ENCODE measurements around the gene IGSF9B. TPM values are rescaled to one million over a fixed set of nuclear protein-coding genes. Genes with fewer than 3 reads are reported as not detected.

IGSF9B gene
- total and polyA plus RNA-seq, 2 donors from 2014 or later = 0.86 to 10.4 TPM

- DNase-seq (peak in 1 of 5 donors; percentile 51), FAIRE-seq (no peak)
- H3K36me3 ChIP-seq (ENCODE audit: control insufficient read depth in 2 of 3, insufficient read depth in 3 of 3, low read length in 3 of 3) = no peaks in the 10 kb centered on the region
- no peaks in the 10 kb centered on the region for H3K27me3 ChIP-seq (ENCODE audit: control insufficient read depth, insufficient read depth, low read length)
- intact Hi-C loops (cut with DNase I) = no loop called here
- TF ChIP-seq CTCF (IDR thresholded peaks at IDR 0.05; ENCODE audit: borderline replicate concordance, extremely low read depth, insufficient read depth) = no peak
- no peaks in the 10 kb centered on the region for H3K9me3 ChIP-seq (ENCODE audit: control insufficient read depth in 2 of 3, insufficient read depth in 1 of 3, low read length in 3 of 3)
- H3K4me3 ChIP-seq (ENCODE audit: low read length in 3 of 3) = no peak overlapping the region
- H3K27ac ChIP-seq (ENCODE audit: low read depth in 2 of 2, low read length in 2 of 2) = no peak overlapping the region
- H3K9ac ChIP-seq (ENCODE audit: low read length in 3 of 3) = no peak overlapping the region
- H3K4me1 ChIP-seq (ENCODE audit: control insufficient read depth in 2 of 3, insufficient read depth in 2 of 3, low read depth in 1 of 3, low read length in 3 of 3) = no peaks in the 10 kb centered on the region
Observed at GRCh38 chr11:133913761-133914160, 43.0 kb downstream of the IGSF9B start.

GRCh38 chr11:133911171-133911570 lies 45.6 kb downstream of the IGSF9B start:
- no peaks in the 10 kb centered on the region for H3K9me3 ChIP-seq (ENCODE audit: control insufficient read depth in 2 of 3, insufficient read depth in 1 of 3, low read length in 3 of 3)
- FAIRE-seq (no peak), DNase-seq (no peak)
- intact Hi-C loops (cut with DNase I) = no loop called here
- H3K9ac ChIP-seq (ENCODE audit: low read length in 3 of 3) = no peak overlapping the region
- H3K4me3 ChIP-seq (ENCODE audit: low read length in 3 of 3) = no peak overlapping the region
- no peaks in the 10 kb centered on the region for H3K27me3 ChIP-seq (ENCODE audit: control insufficient read depth, insufficient read depth, low read length)
- no peaks in the 10 kb centered on the region for H3K36me3 ChIP-seq (ENCODE audit: control insufficient read depth in 2 of 3, insufficient read depth in 3 of 3, low read length in 3 of 3)
- H3K4me1 ChIP-seq (ENCODE audit: control insufficient read depth in 2 of 3, insufficient read depth in 2 of 3, low read depth in 1 of 3, low read length in 3 of 3) = no peaks in the 10 kb centered on the region
- TF ChIP-seq CTCF (IDR thresholded peaks at IDR 0.05; ENCODE audit: borderline replicate concordance, extremely low read depth, insufficient read depth) = no peak
- no peak overlapping the region for H3K27ac ChIP-seq (ENCODE audit: low read depth in 2 of 2, low read length in 2 of 2)

- no peaks in the 10 kb centered on the region for H3K9me3 ChIP-seq (ENCODE audit: control insufficient read depth in 2 of 3, insufficient read depth in 1 of 3, low read length in 3 of 3)
- FAIRE-seq = no peak
- no peak overlapping the region for H3K9ac ChIP-seq (ENCODE audit: low read length in 3 of 3)
- no peak for TF ChIP-seq CTCF (IDR thresholded peaks at IDR 0.05; ENCODE audit: borderline replicate concordance, extremely low read depth, insufficient read depth)
- DNase-seq = no peak
- no peak overlapping the region for H3K27ac ChIP-seq (ENCODE audit: low read depth in 2 of 2, low read length in 2 of 2)
- intact Hi-C loops (cut with DNase I) = no loop called here
- H3K27me3 ChIP-seq (ENCODE audit: control insufficient read depth, insufficient read depth, low read length) = no peaks in the 10 kb centered on the region
- H3K4me1 ChIP-seq (ENCODE audit: control insufficient read depth in 2 of 3, insufficient read depth in 2 of 3, low read depth in 1 of 3, low read length in 3 of 3) = no peaks in the 10 kb centered on the region
- H3K36me3 ChIP-seq (ENCODE audit: control insufficient read depth in 2 of 3, insufficient read depth in 3 of 3, low read length in 3 of 3) = no peaks in the 10 kb centered on the region
- no peak overlapping the region for H3K4me3 ChIP-seq (ENCODE audit: low read length in 3 of 3)
Observed at GRCh38 chr11:133910101-133910500, 46.7 kb downstream of the IGSF9B start.

GRCh38 chr11:133908827-133909226 lies 47.9 kb downstream of the IGSF9B start:
- intact Hi-C loops (cut with DNase I) = no loop called here
- FAIRE-seq (no peak), DNase-seq (no peak)
- H3K27me3 ChIP-seq (ENCODE audit: control insufficient read depth, insufficient read depth, low read length) = no peaks in the 10 kb centered on the region
- no peaks in the 10 kb centered on the region for H3K4me1 ChIP-seq (ENCODE audit: control insufficient read depth in 2 of 3, insufficient read depth in 2 of 3, low read depth in 1 of 3, low read length in 3 of 3)
- H3K27ac ChIP-seq (ENCODE audit: low read depth in 2 of 2, low read length in 2 of 2) = no peak overlapping the region
- H3K9ac ChIP-seq (ENCODE audit: low read length in 3 of 3) = no peak overlapping the region
- no peak for TF ChIP-seq CTCF (IDR thresholded peaks at IDR 0.05; ENCODE audit: borderline replicate concordance, extremely low read depth, insufficient read depth)
- no peaks in the 10 kb centered on the region for H3K36me3 ChIP-seq (ENCODE audit: control insufficient read depth in 2 of 3, insufficient read depth in 3 of 3, low read length in 3 of 3)
- H3K9me3 ChIP-seq (ENCODE audit: control insufficient read depth in 2 of 3, insufficient read depth in 1 of 3, low read length in 3 of 3) = no peaks in the 10 kb centered on the region
- no peak overlapping the region for H3K4me3 ChIP-seq (ENCODE audit: low read length in 3 of 3)

Data from kidney (tissue), 14 donors.